ENCODE data around the gene GAK. TPM values are rescaled to one million over a fixed set of nuclear protein-coding genes. Genes with fewer than 3 reads are reported as not detected.

GAK gene
- total RNA-seq, 4 donors from 2014 or later = 230 to 882 (median 305) TPM

- in situ Hi-C loops (cut with MboI; ENCODE audit: low pct_ligation_motif_present in 1 of 4, low pct_unique_long_range_greater_than_20kb in 1 of 4, low sequenced_read_pairs in 3 of 4) (no loop called here), intact Hi-C loops (cut with DNase I; ENCODE audit: low total_unique reads) (no loop called here)
- WGBS, 2 donors (ENCODE audit: low coverage in 1 of 2) = 94% methylated on average over 39 of the region's 45 CpGs; no CpG with 5 or more reads in 1 of the 2 donors
- no peaks in the 10 kb centered on the region for H3K9me3 ChIP-seq
- H3K4me3 ChIP-seq = no peak overlapping the region
- peaks cover 0 to 5% (median 0%) of the 10 kb centered on the region in 4 donors for H3K36me3 ChIP-seq
- no peak overlapping the region for H3K27ac ChIP-seq
- TF ChIP-seq POLR2AphosphoS5 (IDR thresholded peaks at IDR 0.05) (no peak), POLR2A (IDR thresholded peaks at IDR 0.05) (no peak), EP300 (IDR thresholded peaks at IDR 0.05; ENCODE audit: low read depth) (no peak), CTCF (IDR thresholded peaks at IDR 0.05) (no peak)
- peaks cover 0 to 15% (median 8%) of the 10 kb centered on the region in 4 donors for H3K4me1 ChIP-seq
- no peaks in the 10 kb centered on the region for H3K27me3 ChIP-seq
- no peak for DNase-seq
Observed at GRCh38 chr4:957581-958313, 25.6 kb upstream of the GAK start.

GRCh38 chr4:957231-957580, 25.1 kb upstream of the GAK start:
- TF ChIP-seq POLR2A (IDR thresholded peaks at IDR 0.05) = no peak
- no peak for TF ChIP-seq CTCF (IDR thresholded peaks at IDR 0.05)
- TF ChIP-seq POLR2AphosphoS5 (IDR thresholded peaks at IDR 0.05) = no peak
- no peak for TF ChIP-seq EP300 (IDR thresholded peaks at IDR 0.05; ENCODE audit: low read depth)
- no peaks in the 10 kb centered on the region for H3K9me3 ChIP-seq
- in situ Hi-C loops (cut with MboI; ENCODE audit: low pct_ligation_motif_present in 1 of 4, low pct_unique_long_range_greater_than_20kb in 1 of 4, low sequenced_read_pairs in 3 of 4) (no loop called here), intact Hi-C loops (cut with DNase I; ENCODE audit: low total_unique reads) (no loop called here)
- peaks cover 0 to 11% (median 5%) of the 10 kb centered on the region in 4 donors for H3K4me1 ChIP-seq
- 84% methylated on average over 8 of the region's 8 CpGs; no CpG with 5 or more reads in 1 of the 2 donors for whole genome bisulfite sequencing, 2 donors (ENCODE audit: low coverage in 1 of 2)
- no peak overlapping the region for H3K4me3 ChIP-seq
- H3K27me3 ChIP-seq = no peaks in the 10 kb centered on the region
- no peak overlapping the region for H3K27ac ChIP-seq
- peaks cover 0 to 5% (median 0%) of the 10 kb centered on the region in 4 donors for H3K36me3 ChIP-seq
- DNase-seq = no peak

- intact Hi-C loops (cut with DNase I; ENCODE audit: low total_unique reads) = no loop called here
- DNase-seq = no peak
- Histone ChIP-seq H3K27ac (no peak overlapping the region), H3K4me3 (no peak overlapping the region), H3K27me3 (no peaks in the 10 kb centered on the region), H3K36me3 (peaks cover 0 to 5% (median 0%) of the 10 kb centered on the region in 4 donors), H3K9me3 (no peaks in the 10 kb centered on the region), H3K4me1 (peaks cover 0 to 8% (median under 1%) of the 10 kb centered on the region in 4 donors)
- no peak for TF ChIP-seq CTCF (IDR thresholded peaks at IDR 0.05)
- no peak for TF ChIP-seq POLR2A (IDR thresholded peaks at IDR 0.05)
- TF ChIP-seq EP300 (IDR thresholded peaks at IDR 0.05; ENCODE audit: low read depth) = no peak
- TF ChIP-seq POLR2AphosphoS5 (IDR thresholded peaks at IDR 0.05) = no peak
- in situ Hi-C loops (cut with MboI; ENCODE audit: low pct_ligation_motif_present in 1 of 4, low pct_unique_long_range_greater_than_20kb in 1 of 4, low sequenced_read_pairs in 3 of 4) = no loop called here
- 68 to 80% methylated on average over 5 to 14 of the region's 14 CpGs for WGBS, 2 donors (ENCODE audit: low coverage in 1 of 2)
Observed at GRCh38 chr4:956531-957230, 24.6 kb upstream of the GAK start.

- no peak overlapping the region for H3K4me3 ChIP-seq
- H3K9me3 ChIP-seq = no peaks in the 10 kb centered on the region
- TF ChIP-seq EP300 (IDR thresholded peaks at IDR 0.05; ENCODE audit: low read depth) = no peak
- TF ChIP-seq POLR2AphosphoS5 (IDR thresholded peaks at IDR 0.05) = no peak
- TF ChIP-seq CTCF (IDR thresholded peaks at IDR 0.05) = no peak
- TF ChIP-seq POLR2A (IDR thresholded peaks at IDR 0.05) = no peak
- WGBS, 2 donors (ENCODE audit: low coverage in 1 of 2) = 81% methylated on average over 12 of the region's 12 CpGs; no CpG with 5 or more reads in 1 of the 2 donors
- peaks cover 0 to 5% (median 0%) of the 10 kb centered on the region in 4 donors for H3K36me3 ChIP-seq
- intact Hi-C loops (cut with DNase I; ENCODE audit: low total_unique reads) = no loop called here
- H3K27ac ChIP-seq = no peak overlapping the region
- peaks cover 0 to 2% (median 0%) of the 10 kb centered on the region in 4 donors for H3K4me1 ChIP-seq
- no peak for DNase-seq
- in situ Hi-C loops (cut with MboI; ENCODE audit: low pct_ligation_motif_present in 1 of 4, low pct_unique_long_range_greater_than_20kb in 1 of 4, low sequenced_read_pairs in 3 of 4) = no loop called here
- no peaks in the 10 kb centered on the region for H3K27me3 ChIP-seq
Observed at GRCh38 chr4:955931-956381, 23.8 kb upstream of the GAK start.

All from transverse colon (tissue), 4 donors.